Kidney (tissue), 14 donors: ENCODE data around the gene RNASE11. TPM values are rescaled to one million over a fixed set of nuclear protein-coding genes. Genes with fewer than 3 reads are reported as not detected.
"Not testable (repeated sequence)": the region's sequence is repeated elsewhere in the genome, so short reads cannot be mapped to it uniquely, and the experiment has no call there.

Experiments
- DNase-seq, 5 donors: peaks; one replicate each; pipeline ENCODE4 v3.0.0-alpha.2; 2013 to 2020
- FAIRE-seq: peaks from 2 replicates; lab custom pipeline; 2012; peaks lifted over from hg19 to GRCh38; lab: Jason Lieb, UNC
- H3K27ac ChIP-seq, 2 donors: one replicate each; pipeline ENCODE4 v1.7.0; 2013; ENCODE audit warnings: low read depth in 2 of 2, low read length in 2 of 2, inconsistent platforms in 1 of 2
- H3K27me3 ChIP-seq: one replicate; pipeline ENCODE4 v1.7.1; 2013; ENCODE audit warnings: low read length, inconsistent platforms; ENCODE audit not compliant: control insufficient read depth, insufficient read depth
- H3K36me3 ChIP-seq, 3 donors: one replicate each; pipeline versions ENCODE4 v1.7.0 to v1.7.1; 2013; ENCODE audit warnings: low read length in 3 of 3, control low read depth in 1 of 3, inconsistent platforms in 1 of 3; ENCODE audit not compliant: insufficient read depth in 3 of 3, control insufficient read depth in 2 of 3
- H3K4me1 ChIP-seq, 3 donors: one replicate each; pipeline versions ENCODE4 v1.7.0 to v1.7.1; 2013; ENCODE audit warnings: low read length in 3 of 3, inconsistent platforms in 1 of 3, low read depth in 1 of 3; ENCODE audit not compliant: control insufficient read depth in 2 of 3, insufficient read depth in 2 of 3
- H3K4me3 ChIP-seq, 3 donors: one replicate each; pipeline versions ENCODE4 v1.7.0 to v1.8.1; 2013; ENCODE audit warnings: low read length in 3 of 3, control low read depth in 1 of 3, inconsistent platforms in 1 of 3
- H3K9ac ChIP-seq, 3 donors: one replicate each; pipeline versions ENCODE4 v1.7.0 to v1.7.1; 2013; ENCODE audit warnings: low read length in 3 of 3, control low read depth in 1 of 3, inconsistent platforms in 1 of 3
- H3K9me3 ChIP-seq, 3 donors: one replicate each; pipeline versions ENCODE4 v1.7.0 to v1.7.1; 2013; ENCODE audit warnings: low read length in 3 of 3, control low read depth in 1 of 3, inconsistent platforms in 1 of 3; ENCODE audit not compliant: control insufficient read depth in 2 of 3, insufficient read depth in 1 of 3
- CTCF ChIP-seq: IDR thresholded peaks from 3 replicates; pipeline ENCODE4 v1.5.1; 2012; ENCODE audit warnings: mild to moderate bottlenecking, moderate library complexity, borderline replicate concordance; ENCODE audit not compliant: insufficient read depth; ENCODE audit errors: extremely low read depth
- intact Hi-C: fragments of 100-400 bp; cut with DNase I; formaldehyde crosslinking; loops from one replicate; pipeline ENCODE4 v1.11.1; 2022
- polyA plus RNA-seq: library from polyadenylated mRNA; stranded (reverse); fragments of 350-450 nt; fragmentation: Illumina TruSeq; extraction: RNeasy Lipid Tissue Mini Kit (QIAGEN cat#74804); gene quantifications from one replicate; pipeline ENCODE4 v1.2.3, GENCODE V29; 2014; ENCODE audit warnings: low read depth, low replicate concordance; ENCODE audit not compliant: insufficient read depth
- total RNA-seq: library from RNA; stranded (reverse); fragmentation: NEBNext Ultra II Directional; extraction: Animal tissue kit (Norgen Biotek cat#: 25700); gene quantifications from one replicate; pipeline ENCODE4 v1.2.1, GENCODE V29; 2021
- donor health status: control.
- donor health status: control.
- donor health status: control.
- donor health status: control.
- donor health status: control.
- donor health status: DM: yes; HTN: yes; CAD: no.
- donor health status: Normal renal cell carcinoma (clear cell type).

RNASE11 gene
- total and polyA plus RNA-seq, 2 donors from 2014 or later: not detected

- peaks cover 14% of the 10 kb centered on the region for H3K27me3 ChIP-seq
- H3K27ac ChIP-seq: no peak overlapping the region
- no peak for DNase-seq
- no peak for TF ChIP-seq CTCF
- no peaks in the 10 kb centered on the region for H3K9me3 ChIP-seq
- intact Hi-C loops: no loop called here
- no peak overlapping the region for H3K9ac ChIP-seq
- peaks cover 0 to 3% (median 0%) of the 10 kb centered on the region in 3 donors for H3K4me1 ChIP-seq
- FAIRE-seq: no peak
- H3K36me3 ChIP-seq: no peaks in the 10 kb centered on the region
- no peak overlapping the region for H3K4me3 ChIP-seq
Measured at GRCh38 chr14:20620798-20621478, 33.1 kb upstream of the RNASE11 start.

GRCh38 chr14:20619688-20620087 is 31.9 kb upstream of the RNASE11 start:
- H3K36me3 ChIP-seq, DNase-seq, intact Hi-C loops, FAIRE-seq, H3K4me3 ChIP-seq, H3K9me3 ChIP-seq, H3K9ac ChIP-seq, H3K27ac ChIP-seq, H3K4me1 ChIP-seq: not testable (repeated sequence)
- H3K27me3 ChIP-seq: peaks cover 10% of the 10 kb centered on the region

GRCh38 chr14:20618271-20618749 is 30.5 kb upstream of the RNASE11 start:
- Histone ChIP-seq H3K27me3 (peaks cover 7% of the 10 kb centered on the region), H3K4me3 (no peak overlapping the region), H3K9ac (no peak overlapping the region), H3K36me3 (no peaks in the 10 kb centered on the region), H3K4me1 (peaks cover 0 to 2% (median 0%) of the 10 kb centered on the region in 3 donors), H3K27ac (no peak overlapping the region), H3K9me3 (no peaks in the 10 kb centered on the region)
- no peak for TF ChIP-seq CTCF
- FAIRE-seq (no peak), DNase-seq (no peak)
- intact Hi-C loops: no loop called here

GRCh38 chr14:20617138-20618003 is 29.6 kb upstream of the RNASE11 start:
- H3K27me3 ChIP-seq: peaks cover 4% of the 10 kb centered on the region
- no peaks in the 10 kb centered on the region for H3K36me3 ChIP-seq
- no peak for TF ChIP-seq CTCF
- no peak for FAIRE-seq
- H3K9me3 ChIP-seq: no peaks in the 10 kb centered on the region
- intact Hi-C loops: no loop called here
- H3K9ac ChIP-seq: no peak overlapping the region
- H3K27ac ChIP-seq: no peak overlapping the region
- H3K4me1 ChIP-seq: peaks cover 0 to 2% (median 0%) of the 10 kb centered on the region in 3 donors
- no peak for DNase-seq
- no peak overlapping the region for H3K4me3 ChIP-seq
